HPDE6-E6E7 (cell line): ENCODE results near the gene ACSL3.
"Not testable (repeated sequence)": the region's sequence is repeated elsewhere in the genome, so short reads cannot be mapped to it uniquely, and the experiment has no call there.

Experiments
- DNase-seq: peaks from one replicate; pipeline ENCODE4 v3.0.0; 2011; ENCODE audit warnings: missing footprints; ENCODE audit errors: extremely low spot score

The ACSL3 gene

DNA sequence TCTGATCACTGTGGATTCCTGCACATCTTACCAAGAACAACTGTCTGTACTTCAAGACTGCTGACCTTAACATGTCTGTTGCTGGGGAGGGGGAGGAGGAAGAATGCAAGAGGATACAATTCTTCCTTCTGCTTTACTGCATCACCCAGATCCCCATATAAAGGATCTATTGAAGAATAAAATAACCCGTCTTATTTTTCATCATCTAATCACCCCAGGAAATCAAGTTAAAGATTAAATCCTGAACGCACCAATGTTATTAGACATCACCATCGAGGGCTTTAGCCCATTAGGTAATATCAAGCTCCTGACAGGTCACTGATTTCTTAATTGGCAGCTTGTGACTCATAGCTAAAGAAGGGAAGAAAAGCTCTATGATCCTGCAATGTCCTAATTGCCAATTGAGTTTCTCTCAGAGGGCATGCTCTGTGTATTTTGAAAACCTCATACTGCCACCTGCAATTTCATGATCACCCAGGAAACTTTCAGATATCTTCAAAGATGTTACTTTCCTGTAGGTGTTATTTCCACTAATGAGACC, 115.8 kb downstream of the ACSL3 start:
- DNase-seq = peak; percentile 28

DNA sequence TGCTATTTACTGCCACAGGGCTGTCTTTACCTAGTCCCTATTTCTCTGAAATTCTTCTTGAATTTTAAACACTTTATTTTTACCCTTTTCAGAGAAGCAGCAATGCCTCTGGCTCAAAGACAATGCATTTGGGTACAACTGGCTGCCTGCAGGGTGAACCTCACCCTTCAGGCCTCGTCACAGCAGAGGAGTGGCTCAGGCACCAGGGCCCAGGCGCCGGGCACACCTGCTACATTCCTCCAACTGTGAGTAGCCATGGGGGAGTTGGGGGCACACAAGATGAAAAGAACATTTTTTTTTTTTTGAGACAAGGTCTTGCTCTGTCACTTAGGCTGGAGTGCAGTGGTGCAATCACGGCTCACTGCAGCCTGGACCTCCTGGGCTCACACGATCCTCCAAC, 116.3 kb downstream of the ACSL3 start:
- no peak for DNase-seq

DNA sequence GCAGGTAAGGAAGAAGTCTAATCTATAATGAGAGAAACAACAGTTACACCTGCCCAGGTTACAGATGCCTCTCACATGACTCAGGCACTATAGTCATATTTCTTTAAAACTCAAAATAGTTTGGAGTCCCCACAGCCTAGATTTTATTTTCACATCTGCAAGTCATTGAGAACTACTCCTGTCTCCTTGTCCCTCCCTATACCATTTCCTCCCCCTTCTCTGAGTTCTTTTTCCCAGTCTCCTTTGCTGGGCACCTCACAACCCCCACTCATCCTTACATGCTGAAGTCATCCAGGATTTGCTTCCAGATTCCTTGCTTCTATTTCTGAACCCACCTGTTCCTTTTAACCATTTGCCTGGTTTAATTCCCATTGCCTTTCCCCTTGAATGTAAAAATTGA, 118.0 kb downstream of the ACSL3 start:
- no peak for DNase-seq

DNA sequence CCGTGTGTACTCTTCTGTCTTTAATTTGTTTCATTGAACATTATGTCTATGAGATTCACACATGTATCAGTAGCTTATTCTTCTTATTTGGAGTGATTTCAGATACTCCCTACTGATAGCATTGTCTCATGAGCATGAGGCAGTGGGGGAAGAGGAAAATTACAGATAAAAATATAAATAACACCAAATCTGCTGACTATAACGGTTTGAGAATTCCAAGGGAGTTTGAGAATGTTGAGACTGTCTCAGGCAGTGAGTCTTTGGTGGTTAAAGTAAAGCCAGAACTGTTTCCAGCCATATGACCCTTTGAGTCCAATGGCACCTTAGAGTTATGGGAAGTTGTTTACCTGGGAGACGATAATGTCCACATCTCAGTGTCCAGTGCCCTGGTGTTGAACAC, 118.6 kb downstream of the ACSL3 start:
- no peak for DNase-seq

DNA sequence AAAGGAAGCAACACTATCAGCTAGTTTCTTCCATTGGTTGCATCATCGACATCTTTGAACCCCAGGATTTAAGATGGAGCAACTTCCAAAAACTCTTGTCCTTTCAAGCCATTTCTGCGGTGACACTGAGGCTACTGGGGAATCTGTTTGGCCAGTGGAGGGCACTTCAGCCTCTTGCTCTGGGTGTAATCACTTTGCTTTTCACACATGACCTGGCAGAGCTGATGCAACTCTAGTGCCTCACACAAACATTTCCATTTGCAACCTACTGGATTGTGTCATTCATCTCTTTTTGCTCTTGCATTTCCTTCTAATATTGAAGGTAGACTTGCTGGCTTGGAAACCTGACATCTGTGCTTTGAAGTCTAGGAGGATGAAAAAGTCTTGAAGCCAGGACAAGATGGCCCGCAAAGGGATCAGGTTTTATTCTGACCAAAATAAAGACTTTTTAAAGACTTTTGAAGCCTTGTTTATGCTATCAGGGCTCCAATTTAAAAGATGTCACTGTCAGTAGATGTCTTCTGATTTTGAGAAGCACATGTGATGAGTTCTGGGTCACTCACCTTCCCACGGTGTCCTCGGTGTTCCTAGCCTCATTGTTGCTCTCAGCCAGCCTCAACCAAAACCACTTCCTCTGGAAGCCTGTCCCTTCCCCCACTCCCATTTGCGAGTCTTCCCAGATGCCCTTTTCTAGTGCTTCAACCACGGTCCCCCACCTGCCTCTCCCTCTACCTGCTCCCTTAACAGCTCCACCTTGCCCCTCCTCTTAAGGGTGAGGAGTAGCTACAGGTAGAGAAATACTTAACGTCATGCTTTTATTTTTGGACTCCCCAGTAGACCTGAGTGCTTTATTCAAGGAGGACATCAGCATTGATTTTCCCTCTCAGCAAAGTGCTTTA, 121.4 kb downstream of the ACSL3 start:
- DNase-seq = no peak

DNA sequence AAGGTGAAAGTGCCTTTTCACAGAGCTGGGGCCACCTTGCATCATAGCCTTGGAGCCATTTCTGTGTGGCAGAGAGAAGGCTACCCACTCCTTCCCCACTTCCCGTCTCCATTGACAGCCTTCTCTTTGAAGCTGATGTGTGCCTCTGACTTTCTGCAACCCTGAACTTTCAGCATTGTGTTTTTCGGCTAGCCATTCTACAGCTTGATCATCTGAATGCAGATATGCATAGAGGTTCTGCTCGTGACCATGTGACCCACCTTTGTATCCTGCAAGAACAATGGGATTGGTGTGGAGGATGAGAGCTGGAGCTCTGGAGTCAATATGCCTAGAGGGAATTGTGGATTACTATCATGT, 122.1 kb downstream of the ACSL3 start:
- DNase-seq = no peak

DNA sequence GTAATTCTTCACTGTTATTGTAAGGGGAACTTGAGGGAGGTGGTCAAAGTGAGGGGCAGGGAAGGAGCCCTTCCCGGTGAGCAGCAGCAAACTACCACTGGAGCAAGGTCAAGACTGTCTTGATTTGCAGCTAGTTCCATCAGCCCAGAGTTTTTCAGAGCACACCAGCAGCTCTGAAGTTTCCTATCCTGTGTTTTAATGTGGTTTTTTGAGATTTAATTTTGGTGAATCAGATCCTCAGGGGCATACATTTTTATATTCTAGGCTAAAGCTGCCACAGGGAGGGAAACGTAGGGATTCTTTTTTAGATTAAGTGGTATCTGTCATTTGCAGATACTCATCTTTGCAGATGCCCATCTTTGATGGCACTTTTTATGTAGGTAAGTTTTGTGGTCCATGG, 124.1 kb downstream of the ACSL3 start:
- no peak for DNase-seq

DNA sequence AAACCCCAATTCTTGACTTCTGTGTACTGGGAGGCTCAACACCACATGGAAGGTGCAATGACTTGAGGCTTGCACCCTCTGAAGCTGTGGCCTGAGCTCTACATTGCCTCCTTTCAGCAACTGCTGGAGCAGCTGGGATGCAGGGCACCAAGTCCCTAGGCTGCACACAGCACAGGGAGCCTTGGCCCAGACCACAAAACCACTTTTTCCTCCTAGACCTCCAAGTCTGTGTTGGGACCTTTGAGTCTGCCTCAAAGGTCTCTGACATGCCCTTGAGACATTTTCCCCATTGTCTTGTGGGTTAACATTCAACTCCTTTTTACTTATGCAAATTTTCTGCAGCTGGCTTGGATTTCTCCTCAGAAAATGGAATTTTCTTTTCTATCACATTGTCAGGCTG, 128.6 kb downstream of the ACSL3 start:
- DNase-seq = no peak

DNA sequence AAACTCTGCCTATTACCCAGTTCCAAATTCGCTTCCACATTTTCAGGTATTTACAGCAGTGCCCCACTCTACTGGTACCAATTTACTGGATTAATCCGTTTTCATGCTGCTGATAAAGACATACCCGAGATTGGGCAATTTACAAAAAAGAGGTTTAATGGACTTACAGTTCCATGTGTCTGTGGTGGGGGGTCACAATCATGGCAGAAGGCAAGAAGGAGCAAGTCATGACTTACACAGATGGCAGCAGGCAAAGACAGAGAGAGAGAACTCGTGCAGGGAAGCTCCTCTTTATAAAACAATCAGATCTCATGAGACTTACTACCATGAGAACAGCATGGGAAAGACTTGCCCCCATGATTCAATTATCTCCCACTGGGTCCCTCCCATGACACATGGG, 129.4 kb downstream of the ACSL3 start:
- DNase-seq = not testable (repeated sequence)

DNA sequence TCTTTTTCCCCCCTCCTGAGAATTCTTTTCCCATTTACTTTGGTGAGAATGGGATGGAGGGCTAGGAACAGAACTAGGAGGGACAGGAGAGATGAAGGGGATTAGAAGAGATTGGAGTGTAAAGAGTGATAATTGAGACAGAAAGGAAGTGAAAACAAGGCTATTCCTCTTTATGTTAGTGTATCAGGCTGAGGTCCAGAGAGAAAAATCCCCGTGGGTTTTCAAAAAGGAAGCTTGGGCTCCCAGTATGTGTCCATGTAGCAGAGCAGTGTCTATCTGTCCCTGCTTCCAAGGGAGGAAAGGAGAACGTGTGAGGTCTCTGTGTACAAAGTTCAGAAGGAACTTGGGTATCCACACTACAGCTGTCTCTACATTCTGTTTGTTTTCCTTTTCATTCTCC, 131.3 kb downstream of the ACSL3 start:
- no peak for DNase-seq
